PC-3 (cell line): Measurements from ENCODE around the gene ZNF236. TPM values are rescaled to one million over a fixed set of nuclear protein-coding genes. Genes with fewer than 3 reads are reported as not detected.
A peak's percentile ranks its signal among the peaks of the same experiment; 100 is the strongest.

Experiments used
- ATAC-seq: fragments of 200-7000 bp; cut with Tn5 transposase; 2 replicates; pipeline ENCODE4 v1.9.1; 2020; ENCODE audit warnings: mild to moderate bottlenecking, moderate library complexity
- BruUV-seq: library from RNA; stranded (reverse); fragments of 400-500 nt; replicated peaks from 2 replicates; lab custom pipeline; 2021; lab: Mats Ljungman, UMichigan
- CTCF ChIA-PET: fragments of 300-600 bp; sonication (Branson Sonifier 250); formaldehyde crosslinking; loops from one replicate; lab custom pipeline; 2022; ENCODE audit warnings: antibody characterized with exemption; lab: Charles Lee
- POLR2A ChIA-PET: fragments of 300-600 bp; sonication (Branson Sonifier 250); formaldehyde crosslinking; loops from one replicate; lab custom pipeline; 2022; ENCODE audit warnings: antibody characterized with exemption; ENCODE audit not compliant: unreplicated experiment; lab: Charles Lee
- DNase-seq: peaks from one replicate; pipeline ENCODE4 v3.0.0-alpha.2; 2015
- H2AFZ ChIP-seq: fragments of 300-600 bp; sonication (generic); 2 replicates; pipeline ENCODE4 v1.6.0; 2016; ENCODE audit warnings: antibody characterized with exemption, low read length
- H3F3A ChIP-seq: fragments of 300-600 bp; sonication (generic); one replicate; pipeline ENCODE4 v1.6.0; 2017; ENCODE audit warnings: antibody characterized with exemption, low read length, control low read depth, mild to moderate bottlenecking; ENCODE audit not compliant: unreplicated experiment
- H3K27ac ChIP-seq: fragments of 300-600 bp; sonication (generic); 2 replicates; pipeline ENCODE4 v1.5.1; 2016; ENCODE audit warnings: mild to moderate bottlenecking, low read length
- H3K27me3 ChIP-seq: fragments of 300-600 bp; sonication (generic); 2 replicates; pipeline ENCODE4 v1.6.1; 2016; ENCODE audit warnings: low read length, mixed read lengths
- H3K36me3 ChIP-seq: fragments of 300-600 bp; sonication (generic); 2 replicates; pipeline ENCODE4 v1.6.1; 2016; ENCODE audit warnings: low read depth, mixed run types, low read length, mixed read lengths
- H3K4me1 ChIP-seq: fragments of 300-600 bp; sonication (generic); 2 replicates; pipeline ENCODE4 v1.5.1; 2016; ENCODE audit warnings: low read length; ENCODE audit not compliant: insufficient read depth
- H3K4me2 ChIP-seq: fragments of 300-600 bp; sonication (generic); 2 replicates; pipeline ENCODE4 v1.6.0; 2016; ENCODE audit warnings: low read length
- H3K4me3 ChIP-seq: fragments of 300-600 bp; sonication (generic); 2 replicates; pipeline ENCODE4 v1.5.1; 2016; ENCODE audit warnings: mild to moderate bottlenecking, low read length, mixed read lengths
- H3K79me2 ChIP-seq: fragments of 300-600 bp; sonication (generic); 2 replicates; pipeline ENCODE4 v1.6.1; 2017; ENCODE audit warnings: low read length, mixed read lengths
- H3K9ac ChIP-seq: fragments of 300-600 bp; sonication (generic); 2 replicates; pipeline ENCODE4 v1.6.0; 2016; ENCODE audit warnings: mild to moderate bottlenecking, low read length
- H3K9me2 ChIP-seq: fragments of 300-600 bp; sonication (generic); replicated peaks from 2 replicates; pipeline ENCODE4 v1.6.1; 2016; ENCODE audit warnings: mixed run types, low read length, mixed read lengths
- H3K9me3 ChIP-seq: fragments of 300-600 bp; sonication (generic); 2 replicates; pipeline ENCODE4 v1.6.1; 2016; ENCODE audit warnings: low read length, mixed read lengths
- H4K20me1 ChIP-seq: fragments of 300-600 bp; sonication (generic); 2 replicates; pipeline ENCODE4 v1.6.1; 2016; ENCODE audit warnings: low read length, mixed read lengths
- CTCF ChIP-seq: fragments of 300-600 bp; sonication (generic); conservative IDR thresholded peaks from 2 replicates; pipeline ENCODE4 v1.5.1; 2017; ENCODE audit warnings: antibody characterized with exemption, low read depth, mild to moderate bottlenecking, low read length
- EZH2 ChIP-seq: fragments of 300-600 bp; sonication (generic); IDR thresholded peaks from one replicate; pipeline ENCODE4 v1.6.1; 2017; ENCODE audit warnings: antibody characterized with exemption, mild to moderate bottlenecking, low read length; ENCODE audit not compliant: unreplicated experiment
- EZH2phosphoT487 ChIP-seq: fragments of 300-600 bp; sonication (generic); IDR thresholded peaks from 2 replicates; pipeline ENCODE4 v1.6.1; 2018; ENCODE audit warnings: mild to moderate bottlenecking, antibody characterized with exemption, low read length, borderline replicate concordance
- intact Hi-C: fragments of 100-400 bp; cut with micrococcal nuclease; formaldehyde crosslinking; loops from 2 replicates; pipeline ENCODE4 v1.9.0; 2023
- total RNA-seq: library from RNA; depleted of rRNA; stranded (reverse); fragments of >200 nt; gene quantifications from 2 replicates; pipeline ENCODE4 v1.2.3, GENCODE V29; 2014

ZNF236 gene
- total RNA-seq, 1 experiment from 2014 or later: 7.7 TPM

DNA sequence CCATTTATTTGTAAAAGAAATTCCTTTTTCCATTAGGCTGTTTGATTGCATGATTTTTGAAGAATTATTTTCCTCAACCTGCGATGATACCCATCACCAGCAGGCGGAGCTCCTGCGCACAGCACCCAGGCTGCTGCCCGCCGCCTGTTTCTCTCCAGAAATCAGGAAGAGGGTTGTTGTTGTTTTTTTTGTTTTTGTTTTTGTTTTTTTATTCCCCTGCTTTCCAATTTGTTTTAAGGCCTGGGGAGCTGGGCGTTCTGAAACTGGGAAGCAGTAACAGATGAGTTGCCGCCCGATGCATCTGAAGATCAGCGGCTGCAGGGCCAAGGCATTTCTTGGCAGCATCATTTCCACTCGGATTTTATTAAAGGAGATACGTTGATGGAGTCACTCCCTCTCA, 178.2 kb downstream of the ZNF236 start:
- Histone ChIP-seq H3F3A (no peaks in the 10 kb centered on the region), H3K79me2 (no peaks in the 10 kb centered on the region), H3K27me3 (no peaks in the 10 kb centered on the region), H3K4me3 (peak overlapping the region; percentile 54), H3K9me2 (no peaks in the 10 kb centered on the region), H3K4me1 (0 out of 2 replicates have a peak, but pooled peaks cover 4% of the 10 kb centered on the region), H3K9ac (peak overlapping the region; percentile 64), H3K4me2 (peak overlapping the region; percentile 75), H3K27ac (no peak overlapping the region), H3K36me3 (no peaks in the 10 kb centered on the region), H4K20me1 (no peaks in the 10 kb centered on the region), H3K9me3 (no peaks in the 10 kb centered on the region), H2AFZ (peak overlapping the region; percentile 89)
- no TSS peak for BruUV-seq
- ChIA-PET POLR2A (no interaction called here), CTCF (interaction anchor here (0.6 to 0.8 kb wide), 3 partner anchors 55 to 1109 kb away, joined by 3 to 5 read pairs (median 3); no protein-coding TSS in a partner anchor)
- DNase-seq (peak; percentile 60), ATAC-seq (peak; percentile 58)
- TF ChIP-seq EZH2phosphoT487 (no peak), CTCF (peak; percentile 92)
- intact Hi-C loops: loop anchor here (1.0 to 5.0 kb wide), 3 partner anchors 55 to 211 kb away; no protein-coding TSS in a partner anchor

DNA sequence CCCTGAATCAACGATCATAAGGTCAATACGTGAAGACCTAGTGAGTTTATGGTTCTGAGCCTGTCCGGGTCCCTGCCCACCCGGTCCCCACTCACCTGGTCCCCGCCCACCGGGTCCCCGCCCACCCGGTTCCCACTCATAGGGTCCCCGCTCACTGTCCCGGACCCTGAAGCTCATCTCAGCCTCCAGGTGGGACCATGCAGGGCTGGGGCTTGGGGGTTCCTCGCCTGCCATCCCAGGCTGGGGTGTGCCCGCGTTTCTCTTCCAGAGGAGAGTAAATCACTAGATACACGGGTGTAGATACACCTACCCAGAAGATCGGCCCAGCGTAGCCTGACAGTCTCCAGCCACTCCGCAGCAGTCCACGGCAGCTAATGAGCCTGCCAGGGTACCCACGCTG, 178.7 kb downstream of the ZNF236 start:
- H3K9me2 ChIP-seq: no peaks in the 10 kb centered on the region
- no peaks in the 10 kb centered on the region for H3K36me3 ChIP-seq
- no TSS peak for BruUV-seq
- ChIA-PET POLR2A (no interaction called here), CTCF (interaction anchor here (0.6 kb wide), 1 partner anchor 131 kb away, joined by 6 read pairs; no protein-coding TSS in a partner anchor)
- intact Hi-C loops: loop anchor here (5.0 kb wide), 1 partner anchor 126 kb away; no protein-coding TSS in a partner anchor
- H3K4me1 ChIP-seq: 0 out of 2 replicates have a peak, but pooled peaks cover 4% of the 10 kb centered on the region
- peak overlapping the region; percentile 89 for H2AFZ ChIP-seq
- no peaks in the 10 kb centered on the region for H3K79me2 ChIP-seq
- peak overlapping the region; percentile 75; the same call in 1 of the 2 replicates for H3K4me2 ChIP-seq
- no peaks in the 10 kb centered on the region for H3F3A ChIP-seq
- TF ChIP-seq CTCF (no peak), EZH2 (no peak), EZH2phosphoT487 (no peak)
- no peaks in the 10 kb centered on the region for H3K27me3 ChIP-seq
- H3K4me3 ChIP-seq: no peak overlapping the region
- no peaks in the 10 kb centered on the region for H3K9me3 ChIP-seq
- peak overlapping the region; percentile 64 for H3K9ac ChIP-seq
- ATAC-seq: no peak
- no peak for DNase-seq
- no peaks in the 10 kb centered on the region for H4K20me1 ChIP-seq
- H3K27ac ChIP-seq: no peak overlapping the region

DNA sequence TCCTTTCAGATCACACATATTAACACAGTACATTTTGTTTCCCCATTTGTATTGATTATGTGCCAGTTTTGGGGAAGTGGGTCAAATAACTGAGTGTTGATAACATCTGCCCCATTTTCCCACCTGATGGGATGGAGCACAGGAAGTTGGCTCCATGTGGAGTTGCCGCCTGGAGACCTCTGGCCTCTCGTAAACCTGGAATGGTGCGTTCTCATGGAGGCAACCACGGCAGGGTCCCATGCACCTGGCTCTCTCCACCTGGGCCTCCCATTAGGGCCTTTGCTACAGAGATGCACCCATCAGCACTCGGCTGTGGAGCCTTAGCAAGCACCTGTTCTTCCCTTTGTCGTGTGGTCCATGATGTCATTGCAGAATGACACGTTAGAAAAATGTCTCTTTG, 179.6 kb downstream of the ZNF236 start:
- 0 out of 2 replicates have a peak, but pooled peaks cover 4% of the 10 kb centered on the region for H3K4me1 ChIP-seq

More for the DNA sequence above, 179.6 kb downstream of the ZNF236 start:
- DNase-seq (no peak), ATAC-seq (no peak)
- Histone ChIP-seq H3K27me3 (no peaks in the 10 kb centered on the region), H3F3A (no peaks in the 10 kb centered on the region), H3K9ac (no peak overlapping the region), H3K9me3 (no peaks in the 10 kb centered on the region), H4K20me1 (no peaks in the 10 kb centered on the region), H3K9me2 (no peaks in the 10 kb centered on the region), H3K79me2 (no peaks in the 10 kb centered on the region), H3K4me2 (no peak overlapping the region), H2AFZ (no peak overlapping the region), H3K36me3 (no peaks in the 10 kb centered on the region), H3K27ac (no peak overlapping the region), H3K4me3 (no peak overlapping the region)
- no TSS peak for BruUV-seq
- ChIA-PET CTCF (no interaction called here), POLR2A (no interaction called here)
- intact Hi-C loops: loop anchor here (5.0 kb wide), 1 partner anchor 125 kb away; no protein-coding TSS in a partner anchor
- TF ChIP-seq EZH2phosphoT487 (no peak), EZH2 (no peak), CTCF (no peak)
